Activated B cell treated with CpG ODN at 0.5 μM for 24 hours (primary cell): ENCODE data around the gene IFNA13. TPM values are rescaled to one million over a fixed set of nuclear protein-coding genes. Genes with fewer than 3 reads are reported as not detected.

ENCODE experiments used
- ATAC-seq: fragments of 200-7000 bp; cut with Tn5 transposase; one replicate; pipeline ENCODE4 v1.10.0; 2021; ENCODE audit warnings: low read depth, mild to moderate bottlenecking, moderate library complexity
- CTCF ChIA-PET: fragments of 350-600 bp; sonication (Branson Sonifier 250); formaldehyde crosslinking; loops from one replicate; lab custom pipeline; 2021; ENCODE audit warnings: antibody characterized with exemption; lab: Charles Lee
- POLR2A ChIA-PET: fragments of 350-600 bp; sonication (Branson Sonifier 250); formaldehyde crosslinking; loops from one replicate; lab custom pipeline; 2021; ENCODE audit warnings: antibody characterized with exemption; lab: Charles Lee
- DNase-seq: peaks from one replicate; pipeline ENCODE4 v3.0.0; 2022
- H3K27ac Mint-ChIP-seq: one replicate; pipeline ENCODE4 v1.8.0; 2020; ENCODE audit warnings: mixed read lengths
- H3K27me3 Mint-ChIP-seq: one replicate; pipeline ENCODE4 v1.8.0; 2021; ENCODE audit warnings: mixed read lengths
- H3K36me3 Mint-ChIP-seq: one replicate; pipeline ENCODE4 v1.8.0; 2021; ENCODE audit warnings: low read depth, mixed read lengths
- H3K4me1 Mint-ChIP-seq: one replicate; pipeline ENCODE4 v1.8.0; 2021; ENCODE audit warnings: mixed read lengths
- H3K4me3 Mint-ChIP-seq: one replicate; pipeline ENCODE4 v1.8.0; 2020; ENCODE audit warnings: mild to moderate bottlenecking, mixed read lengths
- H3K9me3 Mint-ChIP-seq: one replicate; pipeline ENCODE4 v1.8.0; 2020; ENCODE audit warnings: mixed read lengths
- CTCF ChIP-seq: fragments of 200-600 bp; IDR thresholded peaks from one replicate; pipeline ENCODE4 v1.8.0; 2022; ENCODE audit warnings: antibody characterized with exemption, mild to moderate bottlenecking
- intact Hi-C: fragments of 100-400 bp; cut with micrococcal nuclease; formaldehyde crosslinking; loops from one replicate; pipeline ENCODE4 v1.15.1; 2024
- total RNA-seq: library from RNA; stranded (reverse); gene quantifications from 2 replicates; pipeline ENCODE4 v1.2.3, GENCODE V29; 2022

The IFNA13 gene
- total RNA-seq, 1 donor from 2014 or later, result not detected

GRCh38 chr9:21324047-21324446 lies 43.8 kb downstream of the IFNA13 start:
- intact Hi-C loops, result no loop called here
- no peak overlapping the region for H3K27ac Mint-ChIP-seq
- ATAC-seq (no peak), DNase-seq (no peak)
- H3K9me3 Mint-ChIP-seq, result no peaks in the 10 kb centered on the region
- H3K4me3 Mint-ChIP-seq, result no peak overlapping the region
- TF ChIP-seq CTCF, result no peak
- ChIA-PET POLR2A (no interaction called here), CTCF (interaction anchor here (1.2 to 4.4 kb wide), 7 partner anchors 68 to 467 kb away, joined by 3 to 64 read pairs (median 4); no protein-coding TSS in a partner anchor)
- H3K36me3 Mint-ChIP-seq, result peaks cover 47% of the 10 kb centered on the region
- H3K4me1 Mint-ChIP-seq, result peaks cover 12% of the 10 kb centered on the region
- H3K27me3 Mint-ChIP-seq, result no peaks in the 10 kb centered on the region

DNA sequence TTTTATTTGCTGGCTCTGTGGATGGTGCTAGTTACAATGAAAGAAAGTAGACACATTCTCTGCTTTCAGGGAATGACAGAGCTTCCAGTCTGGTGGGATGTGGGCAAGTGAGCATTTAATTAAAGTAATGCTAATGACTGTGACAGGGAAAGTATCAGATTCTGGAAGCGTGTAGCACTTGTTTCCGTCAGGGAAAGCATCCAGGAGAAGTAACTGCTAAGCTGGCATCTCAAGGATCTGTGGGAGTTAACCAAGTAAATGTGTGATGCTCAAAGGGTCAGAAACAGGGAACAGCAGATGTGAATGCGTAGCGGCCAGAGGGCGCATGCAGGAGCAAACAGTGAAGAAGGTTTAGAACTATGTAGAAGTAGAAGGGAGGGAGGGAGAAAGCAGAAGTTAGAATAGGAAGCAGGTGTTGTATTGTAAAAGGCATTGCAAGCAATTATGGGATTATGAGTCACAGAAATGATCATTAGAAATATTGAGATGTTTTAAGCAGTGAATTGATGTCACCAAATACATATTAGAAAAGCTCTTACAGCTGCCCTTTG lies 44.9 kb downstream of the IFNA13 start:
- ChIA-PET POLR2A (no interaction called here), CTCF (interaction anchor here (1.0 to 2.1 kb wide), 9 partner anchors 10 to 468 kb away, joined by 3 to 9 read pairs (median 3); no protein-coding TSS in a partner anchor)
- Mint-ChIP-seq H3K4me3 (no peak overlapping the region), H3K27ac (peak overlapping the region; percentile 16), H3K27me3 (no peaks in the 10 kb centered on the region), H3K36me3 (peaks cover 47% of the 10 kb centered on the region), H3K4me1 (peaks cover 10% of the 10 kb centered on the region), H3K9me3 (no peaks in the 10 kb centered on the region)
- DNase-seq (no peak), ATAC-seq (no peak)
- intact Hi-C loops, result no loop called here
- no peak for TF ChIP-seq CTCF

- H3K9me3 Mint-ChIP-seq, result no peaks in the 10 kb centered on the region
- intact Hi-C loops, result no loop called here
- no peak overlapping the region for H3K4me3 Mint-ChIP-seq
- DNase-seq (no peak), ATAC-seq (no peak)
- no peak overlapping the region for H3K27ac Mint-ChIP-seq
- CTCF ChIA-PET, result interaction anchor here (1.2 to 3.8 kb wide), 3 partner anchors 75 to 135 kb away, joined by 4 to 27 read pairs (median 6); no protein-coding TSS in a partner anchor
- peaks cover 3% of the 10 kb centered on the region for H3K4me1 Mint-ChIP-seq
- H3K36me3 Mint-ChIP-seq, result peaks cover 44% of the 10 kb centered on the region
- H3K27me3 Mint-ChIP-seq, result no peaks in the 10 kb centered on the region
- POLR2A ChIA-PET, result no interaction called here
- no peak for TF ChIP-seq CTCF
Measured at GRCh38 chr9:21320465-21320864, 47.4 kb downstream of the IFNA13 start.

DNA sequence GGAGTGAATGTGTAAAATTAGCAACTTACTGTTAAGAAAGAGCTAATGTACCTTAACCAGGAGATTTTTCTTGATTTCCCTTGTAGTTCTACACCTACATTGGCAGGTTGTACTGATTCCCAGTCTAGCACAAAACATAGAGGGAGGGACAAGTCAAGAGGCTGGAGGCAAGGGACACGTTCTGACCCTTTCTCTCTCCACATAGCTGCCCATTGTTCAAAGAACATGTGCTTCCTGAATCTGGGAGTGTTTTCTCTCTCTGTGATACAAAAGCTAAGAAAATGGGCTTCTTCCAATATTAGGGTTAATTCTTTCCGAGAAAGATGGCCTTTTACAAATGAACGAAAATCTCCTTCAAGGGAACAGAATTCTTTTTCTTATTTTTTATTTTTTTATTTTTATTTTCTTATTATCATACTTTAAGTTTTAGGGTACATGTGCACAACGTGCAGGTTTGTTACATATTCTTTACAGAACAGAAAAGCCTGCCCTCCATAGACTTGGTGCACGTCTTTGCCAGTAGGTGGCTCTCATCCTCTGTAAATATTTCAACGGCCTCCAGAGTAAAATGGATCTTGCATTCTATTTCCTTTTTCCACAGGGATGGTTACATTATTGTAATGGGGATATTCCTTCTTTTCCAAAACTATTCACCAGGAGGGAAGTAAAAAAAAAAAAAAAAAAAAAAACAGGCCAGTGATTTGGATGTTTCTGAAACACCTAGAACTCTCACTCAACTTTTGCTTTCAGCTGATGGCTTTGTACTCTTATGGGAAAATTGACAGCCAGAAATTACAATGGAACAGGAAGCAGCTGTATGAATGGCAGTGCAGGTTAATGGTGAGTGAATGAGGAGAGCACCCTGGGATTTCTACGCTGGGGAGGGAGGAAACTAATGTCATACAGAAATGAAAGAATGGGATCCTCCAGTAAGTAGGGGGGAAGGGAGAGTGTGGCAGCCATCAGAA lies 49.6 kb downstream of the IFNA13 start:
- intact Hi-C loops, result loop anchor here (1.0 to 5.0 kb wide), 7 partner anchors 65 to 1134 kb away; no protein-coding TSS in a partner anchor
- Mint-ChIP-seq H3K4me3 (no peak overlapping the region), H3K9me3 (no peaks in the 10 kb centered on the region), H3K27ac (no peak overlapping the region), H3K4me1 (peaks cover 3% of the 10 kb centered on the region), H3K27me3 (no peaks in the 10 kb centered on the region), H3K36me3 (peaks cover 25% of the 10 kb centered on the region)
- ATAC-seq (peak; percentile 65), DNase-seq (no peak)
- ChIA-PET POLR2A (no interaction called here), CTCF (interaction anchor here (0.6 to 3.8 kb wide), 10 partner anchors 30 to 472 kb away, joined by 3 to 27 read pairs (median 3); no protein-coding TSS in a partner anchor)
- no peak for TF ChIP-seq CTCF

Other genes starting within 250 kb of the IFNA13 start
- gene IFNW1, start 226.2 kb downstream of the IFNA13 start, total RNA-seq, result not detected in 2 replicates
- not detected in 2 replicates for gene IFNA21, start 201.4 kb downstream of the IFNA13 start, total RNA-seq
- gene IFNA4, start 180.5 kb downstream of the IFNA13 start, total RNA-seq, result not detected in 2 replicates
- gene IFNA7, start 165.9 kb downstream of the IFNA13 start, total RNA-seq, result not detected in 2 replicates
- not detected in 2 replicates for gene IFNA10, start 160.9 kb downstream of the IFNA13 start, total RNA-seq
- gene IFNA16, start 150.7 kb downstream of the IFNA13 start, total RNA-seq, result not detected in 2 replicates
- not detected in 2 replicates for gene IFNA17, start 139.8 kb downstream of the IFNA13 start, total RNA-seq
- not detected in 2 replicates for gene IFNA14, start 128.1 kb downstream of the IFNA13 start, total RNA-seq
- gene IFNA5, start 62.7 kb downstream of the IFNA13 start, total RNA-seq, result not detected in 2 replicates
- gene KLHL9, start 32.7 kb downstream of the IFNA13 start, total RNA-seq, result 13.1 and 13.8 TPM in 2 replicates
- gene IFNA6, start 17.2 kb downstream of the IFNA13 start, total RNA-seq, result not detected in 2 replicates
- gene IFNA2, start 17.3 kb upstream of the IFNA13 start, total RNA-seq, result not detected in 2 replicates
- not detected in 2 replicates for gene IFNA8, start 41.1 kb upstream of the IFNA13 start, total RNA-seq
- gene IFNA1, start 72.4 kb upstream of the IFNA13 start, total RNA-seq, result not detected in 2 replicates
- not detected in 2 replicates for gene IFNE, start 114.3 kb upstream of the IFNA13 start, total RNA-seq